ENCODE measurements around the gene SLC5A2.
"Not testable (repeated sequence)": the region's sequence is repeated elsewhere in the genome, so short reads cannot be mapped to it uniquely, and the experiment has no call there.

Gene SLC5A2

GRCh38 chr16:31483081-31483480 lies at the start of gene SLC5A2:
SLC5A2 (plus strand) TSS chr16:31483123; CDS start chr16:31483137, 14 bp downstream.
- no peak within 1 kb of the TSS for H3K27ac ChIP-seq (ENCODE audit: low read depth, low read length)
- H3K4me1 ChIP-seq (ENCODE audit: control insufficient read depth, insufficient read depth, low read length), result peaks cover 7% of the 10 kb centered on the region; the same call in 1 of the 2 replicates
- H3K36me3 ChIP-seq (ENCODE audit: control insufficient read depth, insufficient read depth, low read length), result no peaks in the 10 kb centered on the region
- no peak within 1 kb of the TSS for H3K9ac ChIP-seq (ENCODE audit: low read depth, low read length)
- no peak within 1 kb of the TSS for H3K4me3 ChIP-seq (ENCODE audit: low read depth, low read length)
- no peaks in the 10 kb centered on the region for H3K9me3 ChIP-seq (ENCODE audit: control insufficient read depth, insufficient read depth, low read length)
- peaks cover 58% of the 10 kb centered on the region for H3K27me3 ChIP-seq (ENCODE audit: control insufficient read depth, insufficient read depth, low read length)

- Histone ChIP-seq H3K9ac (ENCODE audit: low read depth, low read length) (no peak overlapping the region), H3K9me3 (ENCODE audit: control insufficient read depth, insufficient read depth, low read length) (no peaks in the 10 kb centered on the region), H3K36me3 (ENCODE audit: control insufficient read depth, insufficient read depth, low read length) (no peaks in the 10 kb centered on the region), H3K4me1 (ENCODE audit: control insufficient read depth, insufficient read depth, low read length) (0 out of 2 replicates have a peak, but pooled peaks cover under 1% of the 10 kb centered on the region), H3K27me3 (ENCODE audit: control insufficient read depth, insufficient read depth, low read length) (no peaks in the 10 kb centered on the region), H3K27ac (ENCODE audit: low read depth, low read length) (no peak overlapping the region), H3K4me3 (ENCODE audit: low read depth, low read length) (no peak overlapping the region)
These were observed 47.3 kb upstream of the SLC5A2 start for GRCh38 chr16:31435341-31436220.

GRCh38 chr16:31436221-31437045 lies 46.5 kb upstream of the SLC5A2 start:
- Histone ChIP-seq H3K9ac (ENCODE audit: low read depth, low read length) (no peak overlapping the region), H3K4me1 (ENCODE audit: control insufficient read depth, insufficient read depth, low read length) (no peaks in the 10 kb centered on the region), H3K36me3 (ENCODE audit: control insufficient read depth, insufficient read depth, low read length) (no peaks in the 10 kb centered on the region), H3K9me3 (ENCODE audit: control insufficient read depth, insufficient read depth, low read length) (no peaks in the 10 kb centered on the region), H3K27ac (ENCODE audit: low read depth, low read length) (no peak overlapping the region), H3K27me3 (ENCODE audit: control insufficient read depth, insufficient read depth, low read length) (no peaks in the 10 kb centered on the region), H3K4me3 (ENCODE audit: low read depth, low read length) (no peak overlapping the region)

- Histone ChIP-seq H3K4me1 (ENCODE audit: control insufficient read depth, insufficient read depth, low read length) (no peaks in the 10 kb centered on the region), H3K36me3 (ENCODE audit: control insufficient read depth, insufficient read depth, low read length) (no peaks in the 10 kb centered on the region), H3K27ac (ENCODE audit: low read depth, low read length) (no peak overlapping the region)
These were observed 44.5 kb upstream of the SLC5A2 start for GRCh38 chr16:31438414-31438813.

GRCh38 chr16:31439023-31439422 lies 43.9 kb upstream of the SLC5A2 start:
- H3K27me3 ChIP-seq (ENCODE audit: control insufficient read depth, insufficient read depth, low read length); H3K27ac ChIP-seq (ENCODE audit: low read depth, low read length); H3K9ac ChIP-seq (ENCODE audit: low read depth, low read length); H3K4me3 ChIP-seq (ENCODE audit: low read depth, low read length); H3K4me1 ChIP-seq (ENCODE audit: control insufficient read depth, insufficient read depth, low read length); H3K9me3 ChIP-seq (ENCODE audit: control insufficient read depth, insufficient read depth, low read length); H3K36me3 ChIP-seq (ENCODE audit: control insufficient read depth, insufficient read depth, low read length): not testable (repeated sequence)

More at GRCh38 chr16:31438414-31438813, 44.5 kb upstream of the SLC5A2 start:
- Histone ChIP-seq H3K9ac (ENCODE audit: low read depth, low read length) (no peak overlapping the region), H3K4me3 (ENCODE audit: low read depth, low read length) (no peak overlapping the region), H3K9me3 (ENCODE audit: control insufficient read depth, insufficient read depth, low read length) (no peaks in the 10 kb centered on the region), H3K27me3 (ENCODE audit: control insufficient read depth, insufficient read depth, low read length) (no peaks in the 10 kb centered on the region)

GRCh38 chr16:31439519-31439918 lies 43.4 kb upstream of the SLC5A2 start:
- H3K4me1 ChIP-seq (ENCODE audit: control insufficient read depth, insufficient read depth, low read length), result no peaks in the 10 kb centered on the region

GRCh38 chr16:31440516-31441184 lies 42.3 kb upstream of the SLC5A2 start:
- Histone ChIP-seq H3K9ac (ENCODE audit: low read depth, low read length) (no peak overlapping the region), H3K4me3 (ENCODE audit: low read depth, low read length) (no peak overlapping the region), H3K4me1 (ENCODE audit: control insufficient read depth, insufficient read depth, low read length) (no peaks in the 10 kb centered on the region), H3K27ac (ENCODE audit: low read depth, low read length) (no peak overlapping the region), H3K27me3 (ENCODE audit: control insufficient read depth, insufficient read depth, low read length) (no peaks in the 10 kb centered on the region), H3K9me3 (ENCODE audit: control insufficient read depth, insufficient read depth, low read length) (no peaks in the 10 kb centered on the region), H3K36me3 (ENCODE audit: control insufficient read depth, insufficient read depth, low read length) (no peaks in the 10 kb centered on the region)

More at GRCh38 chr16:31439519-31439918, 43.4 kb upstream of the SLC5A2 start:
- no peaks in the 10 kb centered on the region for H3K36me3 ChIP-seq (ENCODE audit: control insufficient read depth, insufficient read depth, low read length)
- H3K27ac ChIP-seq (ENCODE audit: low read depth, low read length), result no peak overlapping the region
- no peaks in the 10 kb centered on the region for H3K27me3 ChIP-seq (ENCODE audit: control insufficient read depth, insufficient read depth, low read length)
- H3K4me3 ChIP-seq (ENCODE audit: low read depth, low read length), result no peak overlapping the region
- H3K9me3 ChIP-seq (ENCODE audit: control insufficient read depth, insufficient read depth, low read length), result no peaks in the 10 kb centered on the region
- H3K9ac ChIP-seq (ENCODE audit: low read depth, low read length), result no peak overlapping the region

- Histone ChIP-seq H3K27me3 (ENCODE audit: control insufficient read depth, insufficient read depth, low read length) (no peaks in the 10 kb centered on the region), H3K9me3 (ENCODE audit: control insufficient read depth, insufficient read depth, low read length) (no peaks in the 10 kb centered on the region), H3K36me3 (ENCODE audit: control insufficient read depth, insufficient read depth, low read length) (no peaks in the 10 kb centered on the region), H3K4me1 (ENCODE audit: control insufficient read depth, insufficient read depth, low read length) (no peaks in the 10 kb centered on the region), H3K4me3 (ENCODE audit: low read depth, low read length) (no peak overlapping the region), H3K9ac (ENCODE audit: low read depth, low read length) (no peak overlapping the region), H3K27ac (ENCODE audit: low read depth, low read length) (no peak overlapping the region)
These were observed 41.0 kb upstream of the SLC5A2 start for GRCh38 chr16:31441956-31442355.

GRCh38 chr16:31445931-31446330 lies 37.0 kb upstream of the SLC5A2 start:
- H3K9ac ChIP-seq (ENCODE audit: low read depth, low read length); H3K27me3 ChIP-seq (ENCODE audit: control insufficient read depth, insufficient read depth, low read length); H3K9me3 ChIP-seq (ENCODE audit: control insufficient read depth, insufficient read depth, low read length); H3K4me1 ChIP-seq (ENCODE audit: control insufficient read depth, insufficient read depth, low read length); H3K4me3 ChIP-seq (ENCODE audit: low read depth, low read length); H3K36me3 ChIP-seq (ENCODE audit: control insufficient read depth, insufficient read depth, low read length); H3K27ac ChIP-seq (ENCODE audit: low read depth, low read length): not testable (repeated sequence)

GRCh38 chr16:31451201-31451600 lies 31.7 kb upstream of the SLC5A2 start:
- H3K4me3 ChIP-seq (ENCODE audit: low read depth, low read length), result no peak overlapping the region
- H3K4me1 ChIP-seq (ENCODE audit: control insufficient read depth, insufficient read depth, low read length), result peaks cover 23% of the 10 kb centered on the region
- H3K27ac ChIP-seq (ENCODE audit: low read depth, low read length), result no peak overlapping the region
- no peaks in the 10 kb centered on the region for H3K27me3 ChIP-seq (ENCODE audit: control insufficient read depth, insufficient read depth, low read length)
- H3K9ac ChIP-seq (ENCODE audit: low read depth, low read length), result no peak overlapping the region
- no peaks in the 10 kb centered on the region for H3K9me3 ChIP-seq (ENCODE audit: control insufficient read depth, insufficient read depth, low read length)
- no peaks in the 10 kb centered on the region for H3K36me3 ChIP-seq (ENCODE audit: control insufficient read depth, insufficient read depth, low read length)

Measured in HUES48 (cell line).